ENCODE data around the gene HOXB4. TPM values are rescaled to one million over a fixed set of nuclear protein-coding genes. Genes with fewer than 3 reads are reported as not detected.

Gene HOXB4
- total RNA-seq, 1 experiment from 2014 or later = not detected

DNA sequence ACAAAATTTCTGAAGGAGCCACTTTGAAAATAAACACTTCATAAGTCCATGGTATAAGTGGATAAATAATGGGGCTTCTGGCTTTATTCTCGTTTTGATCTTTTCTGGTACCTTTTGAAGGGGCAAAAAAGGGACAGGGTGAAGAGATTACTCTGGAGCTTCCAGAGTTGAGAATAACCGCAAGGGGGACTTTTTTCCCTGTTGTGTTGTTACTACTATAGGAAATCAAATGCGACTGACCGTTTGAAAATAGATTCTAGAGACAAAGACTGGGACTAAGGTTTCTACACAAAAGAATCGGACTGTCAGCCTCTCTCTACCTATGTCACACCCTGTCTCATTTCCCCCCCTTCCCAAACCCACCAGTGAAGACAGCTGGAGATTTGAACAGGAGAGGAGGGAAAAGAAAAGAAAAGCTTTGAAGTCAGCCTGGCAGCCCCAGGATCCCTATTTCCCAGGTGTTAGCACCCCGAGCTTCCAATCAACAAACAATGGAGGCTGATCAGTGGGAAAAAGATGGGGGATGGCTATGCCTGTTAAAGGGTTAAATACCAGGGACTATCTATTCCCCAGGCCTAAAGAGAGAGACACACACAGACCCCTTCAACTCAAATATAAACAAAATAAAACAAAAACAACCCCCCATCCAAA lies 8.4 kb downstream of the HOXB4 start:
- peaks cover 2% of the 10 kb centered on the region; the same call in 1 of the 2 replicates for H3K4me1 ChIP-seq (ENCODE audit: insufficient read depth, low read length)
- TF ChIP-seq, protein P1, sequence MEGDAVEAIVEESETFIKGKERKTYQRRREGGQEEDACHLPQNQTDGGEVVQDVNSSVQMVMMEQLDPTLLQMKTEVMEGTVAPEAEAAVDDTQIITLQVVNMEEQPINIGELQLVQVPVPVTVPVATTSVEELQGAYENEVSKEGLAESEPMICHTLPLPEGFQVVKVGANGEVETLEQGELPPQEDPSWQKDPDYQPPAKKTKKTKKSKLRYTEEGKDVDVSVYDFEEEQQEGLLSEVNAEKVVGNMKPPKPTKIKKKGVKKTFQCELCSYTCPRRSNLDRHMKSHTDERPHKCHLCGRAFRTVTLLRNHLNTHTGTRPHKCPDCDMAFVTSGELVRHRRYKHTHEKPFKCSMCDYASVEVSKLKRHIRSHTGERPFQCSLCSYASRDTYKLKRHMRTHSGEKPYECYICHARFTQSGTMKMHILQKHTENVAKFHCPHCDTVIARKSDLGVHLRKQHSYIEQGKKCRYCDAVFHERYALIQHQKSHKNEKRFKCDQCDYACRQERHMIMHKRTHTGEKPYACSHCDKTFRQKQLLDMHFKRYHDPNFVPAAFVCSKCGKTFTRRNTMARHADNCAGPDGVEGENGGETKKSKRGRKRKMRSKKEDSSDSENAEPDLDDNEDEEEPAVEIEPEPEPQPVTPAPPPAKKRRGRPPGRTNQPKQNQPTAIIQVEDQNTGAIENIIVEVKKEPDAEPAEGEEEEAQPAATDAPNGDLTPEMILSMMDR (conservative IDR thresholded peaks at IDR 0.05) = no peak; the same call in 2 of the 3 replicates
- Mint-ChIP-seq H3K27ac (no peak overlapping the region), H3K27me3 (ENCODE audit: low read depth) (no peaks in the 10 kb centered on the region), H3K4me1 (peaks cover 6 to 18% of the 10 kb centered on the region in 2 experiments), H3K36me3 (ENCODE audit: insufficient read depth in 1 of 3, low read depth in 3 of 3) (no peaks in the 10 kb centered on the region; a peak in 1 of 7 replicates), H3K4me3 (no peak overlapping the region), H3K9me3 (peaks cover 0 to 12% of the 10 kb centered on the region in 2 experiments; a peak in 1 of 5 replicates)
- H3K14ac ChIP-seq (ENCODE audit: insufficient read depth, low read length) = no peak overlapping the region
- H2BK12ac ChIP-seq (ENCODE audit: insufficient read length, low read depth, low read length) = no peak overlapping the region
- H4K91ac ChIP-seq (ENCODE audit: insufficient read length, low read depth, low read length) = no peak overlapping the region
- H2BK120ac ChIP-seq (ENCODE audit: low read depth, low read length, poor library complexity, severe bottlenecking) = no peak overlapping the region
- H3K18ac ChIP-seq (ENCODE audit: insufficient read length, low read depth, low read length) = no peak overlapping the region
- no peak overlapping the region for H3K9ac ChIP-seq (ENCODE audit: extremely low read depth, insufficient read length, low read length)
- H2AFZ ChIP-seq (ENCODE audit: low read length) = no peak overlapping the region
- DNase-seq = no peak
- no peak overlapping the region for H2BK20ac ChIP-seq (ENCODE audit: low read depth, low read length, poor library complexity, severe bottlenecking)
- H3K23ac ChIP-seq (ENCODE audit: insufficient read length, low read depth, low read length) = no peak overlapping the region
- H3K4ac ChIP-seq (ENCODE audit: low read depth, low read length) = no peak overlapping the region
- H3T11ph ChIP-seq (ENCODE audit: low read length) = no peak overlapping the region
- WGBS (ENCODE audit: extremely low coverage, insufficient read length, low lambda C conversion rate) = no CpG with 5 or more reads among the region's 6 CpGs
- no peaks in the 10 kb centered on the region for H3K79me2 ChIP-seq (ENCODE audit: insufficient read depth, low read length)
- no peak overlapping the region for H3K56ac ChIP-seq (ENCODE audit: insufficient read length, low read depth, low read length)
- H2BK15ac ChIP-seq (ENCODE audit: low read depth, low read length) = no peak overlapping the region
- H4K5ac ChIP-seq (ENCODE audit: insufficient read length, low read depth, low read length) = no peak overlapping the region
- H3K27ac ChIP-seq (ENCODE audit: insufficient read length, low read depth, low read length) = no peak overlapping the region
- peaks cover 4% of the 10 kb centered on the region for H4K20me1 ChIP-seq (ENCODE audit: control insufficient read depth, insufficient read depth, insufficient read length)
- H3K23me2 ChIP-seq (ENCODE audit: insufficient read length, low read depth, low read length, poor library complexity, severe bottlenecking) = no peaks in the 10 kb centered on the region
- no peak overlapping the region for H2BK5ac ChIP-seq (ENCODE audit: insufficient read length, low read length)
- no peak overlapping the region for H4K8ac ChIP-seq (replicated peaks; ENCODE audit: insufficient read length, low read depth, low read length)
- no peaks in the 10 kb centered on the region for H3K9me3 ChIP-seq (ENCODE audit: control insufficient read depth, low read depth, low read length)
- no peak overlapping the region for H3K4me2 ChIP-seq (ENCODE audit: insufficient read depth, insufficient read length, low read length)
- no peak overlapping the region for H2AK5ac ChIP-seq (ENCODE audit: insufficient read length, low read length)
- peaks cover 100% of the 10 kb centered on the region for H3K27me3 ChIP-seq (ENCODE audit: insufficient read depth, low read length)
- no peaks in the 10 kb centered on the region for H3K79me1 ChIP-seq (ENCODE audit: insufficient read depth, low read depth, low read length, poor library complexity, severe bottlenecking)

Measured in H9 (cell line).